Fibroblast of peridontal ligament (primary cell): Measurements from ENCODE around the gene FRMD8.
"Not testable (repeated sequence)": the region's sequence is repeated elsewhere in the genome, so short reads cannot be mapped to it uniquely, and the experiment has no call there.

Experiments used
- DNase-seq: peaks from one replicate; pipeline ENCODE4 v3.0.0-alpha.2; 2010; ENCODE audit errors: extremely low read depth

The FRMD8 gene

GRCh38 chr11:65435411-65435931 lies 49.0 kb downstream of the FRMD8 start:
- DNase-seq = peak; percentile 46

DNA sequence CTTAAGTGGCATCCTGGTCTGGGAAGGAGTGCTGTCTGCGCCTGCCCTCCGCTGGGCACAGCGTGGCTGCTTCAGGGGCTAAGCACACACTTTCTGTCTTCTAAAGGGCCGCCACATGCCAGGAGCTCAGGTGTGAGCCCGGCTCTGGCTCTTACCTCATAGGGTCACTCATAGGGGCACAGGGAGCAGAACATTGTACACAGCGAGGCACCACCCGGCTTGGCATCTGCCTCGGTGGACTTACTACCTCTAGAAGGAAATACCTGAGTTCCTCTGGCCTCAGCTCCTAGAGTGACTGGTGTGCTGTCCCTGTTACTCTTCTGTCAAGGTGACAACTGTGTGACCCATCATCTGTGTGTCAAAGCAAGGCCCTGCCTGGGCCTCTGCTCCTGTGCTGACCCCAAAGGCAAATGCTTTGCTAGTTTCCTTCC lies 49.6 kb downstream of the FRMD8 start:
- DNase-seq = no peak

DNA sequence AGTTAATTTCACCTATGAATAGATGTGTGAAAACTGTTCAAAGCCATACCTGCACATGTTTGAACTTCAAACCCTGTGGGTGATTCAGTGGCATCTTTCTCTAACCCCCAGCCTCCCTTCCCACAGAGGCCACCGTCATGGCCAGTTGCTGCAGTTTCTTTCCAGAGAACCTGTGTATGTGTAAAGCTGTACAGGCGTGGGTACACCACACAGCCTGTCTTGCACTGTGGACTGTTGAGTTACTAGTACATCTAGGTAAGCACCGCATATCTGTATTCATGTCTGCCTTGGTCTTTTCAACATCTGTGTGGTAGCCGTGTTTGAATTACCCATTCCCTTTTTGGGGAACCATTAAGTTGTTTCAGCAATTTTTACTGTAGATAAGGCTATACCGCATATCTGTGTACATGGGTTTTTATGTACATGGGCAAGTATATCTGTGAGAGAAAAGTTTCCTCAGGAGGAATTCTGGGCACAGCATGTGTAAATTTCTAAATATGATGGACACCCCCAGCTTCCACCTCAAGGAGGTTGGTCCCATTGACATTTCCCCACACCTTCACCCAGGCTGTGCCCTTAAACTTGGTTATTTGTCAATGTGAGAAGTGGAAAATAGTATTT lies 50.1 kb downstream of the FRMD8 start:
- DNase-seq = peak; percentile 52

DNA sequence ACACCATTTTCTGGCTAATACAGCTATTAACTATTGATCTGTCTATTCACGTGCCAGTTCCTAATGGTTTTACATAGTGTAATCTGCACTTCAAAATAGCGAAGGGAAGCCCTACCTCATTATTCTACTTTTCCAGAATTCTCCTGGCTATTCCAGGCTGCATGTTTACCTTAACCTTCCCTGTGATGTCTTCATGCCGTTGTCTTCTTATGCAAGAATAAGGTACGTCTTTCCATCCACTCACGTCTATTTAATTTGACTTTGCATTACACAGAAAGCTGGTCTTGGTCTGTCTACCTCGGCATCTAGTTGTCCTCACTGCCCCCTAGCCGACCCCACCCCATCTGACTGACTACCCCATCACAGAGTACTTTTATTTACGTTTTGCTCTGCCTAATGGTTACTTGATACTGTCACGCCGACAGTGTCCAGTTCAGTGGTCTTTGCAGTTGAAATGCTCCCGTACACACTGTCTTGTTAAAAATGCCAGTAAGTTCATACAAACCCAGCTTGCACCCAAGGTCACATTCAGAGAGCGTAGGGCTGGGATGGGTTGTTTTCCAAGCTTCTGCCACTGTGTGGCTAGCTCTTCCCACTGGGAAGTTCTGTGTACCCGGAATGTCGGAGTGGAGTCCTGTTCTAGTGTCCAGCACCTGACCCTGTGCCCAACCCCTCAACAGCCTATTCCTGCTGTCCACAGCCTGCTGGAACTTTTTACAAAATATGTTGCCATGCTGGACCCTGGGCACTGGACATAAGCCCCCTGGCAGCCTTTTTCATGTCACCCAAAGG lies 51.2 kb downstream of the FRMD8 start:
- DNase-seq = peak; percentile 49

GRCh38 chr11:65438257-65439151 lies 52.1 kb downstream of the FRMD8 start:
- DNase-seq = peak; percentile 62

DNA sequence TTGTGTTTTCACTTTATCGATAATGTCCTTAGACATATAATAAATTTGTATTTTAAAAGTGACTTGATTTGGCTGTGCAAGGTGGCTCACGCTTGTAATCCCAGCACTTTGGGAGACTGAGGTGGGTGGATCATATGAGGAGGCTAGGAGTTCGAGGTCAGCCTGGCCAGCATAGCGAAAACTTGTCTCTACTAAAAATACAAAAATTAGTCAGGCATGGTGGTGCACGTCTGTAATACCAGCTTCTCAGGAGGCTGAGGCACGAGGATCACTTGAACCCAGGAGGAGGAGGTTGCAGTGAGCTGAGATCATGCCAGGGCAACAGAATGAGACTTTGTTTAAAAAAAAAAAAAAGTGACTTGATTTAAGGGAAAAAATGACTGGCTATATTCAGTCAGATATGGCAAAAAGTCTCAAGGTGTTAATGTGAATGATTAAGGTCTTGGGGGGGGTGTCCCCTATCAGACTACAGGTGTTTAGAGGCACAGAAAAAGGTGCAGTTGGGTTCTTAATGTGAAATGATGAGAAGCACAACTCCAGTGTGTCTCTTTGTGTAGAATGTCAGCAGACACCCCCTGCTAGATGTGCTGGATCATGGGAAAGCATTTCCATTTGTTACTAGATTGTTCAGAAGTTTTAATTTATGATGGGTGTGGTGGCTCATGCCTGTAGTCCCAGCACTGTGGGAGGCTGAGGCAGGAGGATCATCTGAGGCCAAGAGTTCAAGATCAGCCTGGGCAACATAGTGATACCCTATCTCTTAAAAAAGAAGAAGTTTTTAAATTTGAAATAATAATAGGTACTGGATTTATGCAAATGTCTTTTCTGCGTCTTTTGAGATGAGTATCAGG lies 53.1 kb downstream of the FRMD8 start:
- DNase-seq = peak; percentile 49

- DNase-seq = peak; percentile 54
Observed at GRCh38 chr11:65440831-65441499, 54.5 kb downstream of the FRMD8 start.

DNA sequence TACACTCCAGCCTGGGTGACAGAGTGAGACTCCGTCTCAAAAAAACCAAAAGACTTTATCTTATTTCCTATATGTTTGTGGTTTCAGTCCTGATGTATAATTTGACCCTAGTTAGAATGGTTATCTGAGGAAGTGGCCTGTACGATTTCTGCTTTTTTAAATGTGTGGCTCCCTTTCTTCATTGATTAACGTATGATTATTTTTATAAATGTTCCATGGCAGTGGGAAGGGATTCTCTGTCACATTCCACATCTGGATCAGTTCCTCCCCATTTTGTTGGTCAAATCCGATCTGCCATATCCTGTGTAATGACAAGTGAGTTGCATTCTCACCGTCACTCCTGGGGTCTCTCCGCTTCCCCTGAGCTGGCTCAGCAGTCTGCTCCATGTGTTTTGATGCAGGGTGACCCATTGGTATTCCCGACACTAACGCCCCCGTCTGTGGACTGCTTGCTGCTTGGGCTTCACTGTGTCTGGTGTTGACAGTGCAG lies 56.5 kb downstream of the FRMD8 start:
- no peak for DNase-seq

DNA sequence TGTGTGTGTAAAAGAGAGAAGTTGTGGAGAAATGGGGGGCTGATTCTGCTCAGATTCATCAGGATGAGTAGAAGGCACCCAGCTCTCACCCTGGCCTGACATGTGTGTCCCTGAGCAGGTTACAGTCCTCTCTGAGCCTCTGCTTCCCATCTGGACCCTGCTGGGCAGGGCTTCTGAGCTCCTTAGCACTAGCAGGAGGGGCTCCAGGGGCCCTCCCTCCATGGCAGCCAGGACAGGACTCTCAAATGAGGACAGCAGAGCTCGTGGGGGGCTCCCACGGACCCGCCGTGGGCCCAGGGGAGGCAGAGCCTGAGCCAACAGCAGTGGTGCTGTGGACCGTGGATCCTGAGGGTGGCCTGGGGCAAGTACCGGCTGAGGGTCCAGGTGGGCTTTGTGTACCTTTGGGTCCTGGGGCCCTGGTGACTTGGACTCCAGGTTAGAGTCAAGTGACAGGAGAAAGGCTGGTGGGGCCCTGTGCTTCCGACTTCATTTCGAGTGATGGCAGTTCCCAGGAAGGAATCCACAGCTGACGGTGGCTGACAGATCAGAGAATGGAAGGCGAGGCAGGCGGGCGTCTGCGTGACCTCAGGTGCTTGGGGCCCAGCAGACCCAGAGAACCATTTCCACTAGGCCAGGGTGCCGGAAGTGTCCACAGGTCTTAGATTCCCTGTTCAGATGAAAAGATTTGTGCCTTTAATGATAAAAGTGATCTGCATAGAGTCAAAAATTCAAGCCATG lies 58.0 kb downstream of the FRMD8 start:
- DNase-seq = no peak

- no peak for DNase-seq
Observed at GRCh38 chr11:65445101-65445603, 58.7 kb downstream of the FRMD8 start.

DNA sequence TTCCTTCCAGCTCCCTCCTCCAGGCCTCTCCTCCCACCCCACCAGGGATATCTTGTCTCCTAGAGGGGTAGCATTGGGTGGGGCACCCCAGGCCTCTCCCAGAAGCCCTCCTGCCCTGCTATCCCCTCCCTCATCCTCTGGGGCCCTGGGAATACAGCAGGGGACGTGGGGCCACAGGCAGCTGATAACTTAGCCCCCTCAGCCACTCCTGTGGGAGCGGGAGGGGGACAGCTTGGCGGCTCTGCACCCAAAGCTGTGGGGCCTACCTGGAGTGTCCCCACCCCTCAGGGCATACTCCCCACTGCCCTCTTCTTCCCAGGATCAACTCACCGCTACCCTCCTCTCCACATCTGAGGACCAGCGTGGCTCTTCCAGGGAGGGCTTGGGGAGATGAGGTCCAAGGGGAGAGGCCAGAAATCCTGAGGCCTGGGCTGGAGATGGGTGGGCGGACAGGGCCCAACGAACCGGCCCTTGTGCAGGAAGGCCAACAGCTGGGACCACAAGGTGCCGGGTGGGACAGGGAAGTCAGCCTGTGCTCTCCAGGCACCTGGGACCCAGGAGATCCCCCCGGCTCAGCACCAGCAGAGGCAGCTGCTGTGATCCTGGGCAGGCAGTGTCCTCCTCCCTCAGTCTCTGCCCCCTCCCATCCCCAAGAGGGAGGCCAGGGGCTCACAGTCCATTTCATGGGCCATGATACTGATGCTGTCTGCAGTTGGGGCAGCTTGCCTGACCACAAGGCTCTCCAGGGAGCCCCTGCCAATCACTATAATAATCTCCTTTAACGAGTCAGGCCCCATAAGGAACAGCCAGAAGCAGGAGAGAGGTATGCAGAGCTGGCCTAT lies 59.4 kb downstream of the FRMD8 start:
- peak; percentile 64 for DNase-seq

DNA sequence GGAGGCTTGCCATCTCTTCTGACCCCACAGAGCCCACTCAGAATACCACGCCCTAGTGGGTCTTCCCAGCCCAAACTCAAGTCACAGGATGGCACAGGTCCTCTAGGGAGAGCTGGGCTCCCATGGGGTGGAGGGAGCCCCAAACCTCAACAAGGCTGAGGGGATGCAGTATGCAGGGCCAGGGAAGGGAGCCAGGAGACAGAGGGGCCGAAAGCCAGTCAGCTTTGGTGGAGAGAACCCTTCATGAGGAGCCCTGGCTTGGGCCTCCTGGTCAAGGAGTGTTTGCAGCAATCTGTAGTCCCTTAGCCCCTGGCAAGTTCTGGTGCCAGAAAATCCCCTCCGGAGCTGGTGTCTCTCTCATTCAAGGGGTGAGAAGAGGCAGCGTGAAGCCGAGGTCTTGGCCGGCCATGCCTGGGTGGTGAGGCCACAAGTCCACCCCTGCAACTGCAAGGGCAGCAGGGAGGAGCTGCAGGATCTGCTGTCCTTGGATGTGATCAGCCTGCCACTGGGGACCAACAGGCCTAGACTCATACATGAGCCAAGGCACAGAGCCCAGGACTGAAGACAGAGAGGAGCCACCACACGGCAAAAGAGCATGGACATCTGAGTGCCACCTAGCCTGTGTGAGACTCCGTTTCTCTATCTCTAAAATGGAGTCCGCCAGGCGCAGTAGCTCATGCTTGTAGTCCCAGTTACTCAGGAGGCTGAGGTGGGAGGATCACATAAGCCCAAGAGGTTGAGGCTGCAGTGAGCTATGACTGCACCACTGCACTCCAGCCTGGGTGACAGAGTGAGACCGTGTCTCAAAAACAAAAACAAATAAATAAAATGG lies 60.2 kb downstream of the FRMD8 start:
- peak; percentile 47 for DNase-seq

DNA sequence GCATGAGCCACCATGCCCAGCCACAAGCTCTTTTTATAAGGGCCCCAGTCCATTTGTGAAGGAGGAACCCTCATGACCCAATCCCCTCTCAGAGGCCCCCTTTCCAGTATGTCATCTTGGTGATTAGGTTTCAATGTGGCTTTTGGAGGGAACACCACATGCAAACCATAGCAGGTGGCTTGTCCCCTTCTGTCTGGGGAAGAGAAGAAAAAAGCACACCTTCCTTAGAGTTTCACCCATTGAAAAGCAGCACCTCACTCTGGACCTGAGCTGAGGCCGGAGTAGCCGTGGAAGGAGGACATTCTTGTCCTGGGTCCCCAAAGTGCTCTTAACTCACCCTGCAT lies 61.6 kb downstream of the FRMD8 start:
- DNase-seq = peak; percentile 48

DNA sequence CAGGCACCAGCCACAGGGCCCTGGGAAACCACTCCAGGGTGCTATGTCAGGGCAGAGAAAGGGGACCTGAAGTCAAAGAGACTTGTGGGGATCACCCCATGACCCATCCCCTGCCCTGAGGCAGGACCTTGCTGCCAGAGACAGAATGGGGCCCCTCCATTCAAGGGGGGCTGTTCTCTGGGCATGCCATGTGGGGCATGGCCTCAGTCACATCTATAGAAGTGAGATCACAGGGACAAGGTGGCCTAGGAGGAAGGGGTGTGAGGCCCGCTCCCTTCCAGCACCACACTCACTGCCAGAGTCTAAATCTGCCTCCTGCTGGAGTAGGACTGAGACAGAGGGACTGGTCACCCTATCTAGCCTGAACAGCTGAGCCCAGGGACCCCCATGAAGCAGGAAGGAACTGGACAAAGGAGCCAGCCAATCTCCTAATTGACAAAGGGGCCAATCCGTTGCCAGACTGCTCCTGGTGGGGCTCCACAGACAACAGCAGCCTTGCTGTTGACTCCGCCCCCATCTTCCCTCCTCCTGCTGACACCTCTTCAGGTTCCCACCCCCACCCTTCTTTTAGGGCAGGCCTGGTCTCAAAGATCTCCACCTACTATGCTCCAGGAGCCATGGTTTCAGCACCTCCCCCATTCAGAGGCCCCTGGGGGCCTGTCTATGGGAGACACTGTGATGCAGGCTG lies 62.1 kb downstream of the FRMD8 start:
- peak; percentile 62 for DNase-seq

DNA sequence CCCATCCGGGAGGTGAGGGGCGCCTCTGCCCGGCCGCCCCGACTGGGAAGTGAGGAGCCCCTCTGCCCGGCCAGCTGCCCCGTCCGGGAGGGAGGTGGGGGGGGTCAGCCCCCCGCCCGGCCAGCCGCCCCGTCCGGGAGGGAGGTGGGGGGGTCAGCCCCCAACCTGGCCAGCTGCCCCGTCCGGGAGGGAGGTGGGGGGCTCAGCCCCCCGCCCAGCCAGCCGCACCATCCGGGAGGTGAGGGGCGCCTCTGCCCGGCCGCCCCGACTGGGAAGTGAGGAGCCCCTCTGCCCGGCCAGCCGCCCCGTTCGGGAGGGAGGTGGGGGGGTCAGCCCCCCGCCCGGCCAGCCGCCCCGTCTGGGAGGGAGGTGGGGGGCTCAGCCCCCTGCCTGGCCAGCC lies 64.9 kb downstream of the FRMD8 start:
- not testable (repeated sequence) for DNase-seq

- DNase-seq = not testable (repeated sequence)
Observed at GRCh38 chr11:65452259-65452658, 65.8 kb downstream of the FRMD8 start.

- peak; percentile 92 for DNase-seq
Observed at GRCh38 chr11:65452806-65453490, 66.5 kb downstream of the FRMD8 start.
